ENCODE results near the gene UBAC2.

GRCh38 chr13:99224021-99224420 lies 23.4 kb downstream of the UBAC2 start:
- TF ChIP-seq REST (IDR thresholded peaks at IDR 0.05): no peak
- TF ChIP-seq, protein P1, sequence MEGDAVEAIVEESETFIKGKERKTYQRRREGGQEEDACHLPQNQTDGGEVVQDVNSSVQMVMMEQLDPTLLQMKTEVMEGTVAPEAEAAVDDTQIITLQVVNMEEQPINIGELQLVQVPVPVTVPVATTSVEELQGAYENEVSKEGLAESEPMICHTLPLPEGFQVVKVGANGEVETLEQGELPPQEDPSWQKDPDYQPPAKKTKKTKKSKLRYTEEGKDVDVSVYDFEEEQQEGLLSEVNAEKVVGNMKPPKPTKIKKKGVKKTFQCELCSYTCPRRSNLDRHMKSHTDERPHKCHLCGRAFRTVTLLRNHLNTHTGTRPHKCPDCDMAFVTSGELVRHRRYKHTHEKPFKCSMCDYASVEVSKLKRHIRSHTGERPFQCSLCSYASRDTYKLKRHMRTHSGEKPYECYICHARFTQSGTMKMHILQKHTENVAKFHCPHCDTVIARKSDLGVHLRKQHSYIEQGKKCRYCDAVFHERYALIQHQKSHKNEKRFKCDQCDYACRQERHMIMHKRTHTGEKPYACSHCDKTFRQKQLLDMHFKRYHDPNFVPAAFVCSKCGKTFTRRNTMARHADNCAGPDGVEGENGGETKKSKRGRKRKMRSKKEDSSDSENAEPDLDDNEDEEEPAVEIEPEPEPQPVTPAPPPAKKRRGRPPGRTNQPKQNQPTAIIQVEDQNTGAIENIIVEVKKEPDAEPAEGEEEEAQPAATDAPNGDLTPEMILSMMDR (IDR thresholded peaks at IDR 0.05; ENCODE audit: low read depth, low read length, missing input control): no peak
- TF ChIP-seq FOXA1 (IDR thresholded peaks at IDR 0.05): no peak
- TF ChIP-seq ATF3 (IDR thresholded peaks at IDR 0.05): no peak
- no peak for TF ChIP-seq YY1 (IDR thresholded peaks at IDR 0.05)
- no peak for TF ChIP-seq RXRA (IDR thresholded peaks at IDR 0.05)
- TF ChIP-seq SP1 (IDR thresholded peaks at IDR 0.05): no peak
- no peak for TF ChIP-seq FOXA2 (IDR thresholded peaks at IDR 0.05)
- no peak for TF ChIP-seq ZBTB33 (IDR thresholded peaks at IDR 0.05)
- no peak for TF ChIP-seq RAD21 (IDR thresholded peaks at IDR 0.05)
- no peak for TF ChIP-seq JUND (IDR thresholded peaks at IDR 0.05)
- no peak for TF ChIP-seq TAF1 (conservative IDR thresholded peaks at IDR 0.05)
